Endothelial cell of umbilical vein (primary cell): ENCODE data around the gene SLC46A2. TPM values are rescaled to one million over a fixed set of nuclear protein-coding genes. Genes with fewer than 3 reads are reported as not detected.

Experiments
- BruUV-seq: library from RNA; stranded (reverse); fragments of 400-500 nt; replicated peaks from 2 replicates; lab custom pipeline; 2021; lab: Mats Ljungman, UMichigan
- CTCF ChIA-PET: fragments of 300-600, 350-600 bp; sonication (Branson Sonifier 250); formaldehyde crosslinking; loops from one replicate; lab custom pipeline; 2021; ENCODE audit warnings: antibody characterized with exemption, inconsistent platforms; lab: Charles Lee
- POLR2A ChIA-PET: fragments of 300-600, 350-600 bp; sonication (Branson Sonifier 250); formaldehyde crosslinking; loops from one replicate; lab custom pipeline; 2021; ENCODE audit warnings: antibody characterized with exemption, inconsistent platforms; lab: Charles Lee
- DNase-seq: peaks from one replicate; pipeline ENCODE4 v3.0.0-alpha.2; 2011; ENCODE audit warnings: low read depth, low spot score
- FAIRE-seq: peaks from 2 replicates; lab custom pipeline; 2011; peaks lifted over from hg19 to GRCh38; lab: Jason Lieb, UNC
- H2AFZ ChIP-seq: 2 replicates; pipeline ENCODE4 v1.6.0; 2012; ENCODE audit warnings: low read depth, low read length, control low read depth, inconsistent platforms
- H3K27ac ChIP-seq: 2 replicates; pipeline ENCODE4 v1.5.1; 2011; ENCODE audit warnings: low read depth, mild to moderate bottlenecking, control low read depth, low read length, moderate library complexity; ENCODE audit not compliant: insufficient read depth
- H3K27me3 ChIP-seq, 2 experiments: 2 replicates each; pipeline versions ENCODE4 v1.6.0 to v1.6.1; 2011; ENCODE audit warnings: low read length in 2 of 2, mixed read lengths in 1 of 2; ENCODE audit not compliant: control insufficient read depth in 2 of 2, insufficient read depth in 2 of 2
- H3K36me3 ChIP-seq, 2 experiments: 2 replicates in 1 of 2; 3 replicates in 1 of 2; pipeline ENCODE4 v1.5.1; 2011; ENCODE audit warnings: low read length in 2 of 2, mild to moderate bottlenecking in 1 of 2, moderate library complexity in 1 of 2; ENCODE audit not compliant: control insufficient read depth in 2 of 2, insufficient read depth in 2 of 2; ENCODE audit errors: extremely low read depth in 1 of 2
- H3K4me1 ChIP-seq: 3 replicates; pipeline ENCODE4 v1.5.1; 2011; ENCODE audit warnings: mild to moderate bottlenecking, low read length; ENCODE audit not compliant: control insufficient read depth, insufficient read depth; ENCODE audit errors: extremely low read depth
- H3K4me2 ChIP-seq: 2 replicates; pipeline ENCODE4 v1.6.1; 2011; ENCODE audit warnings: low read length, control low read depth, mixed read lengths; ENCODE audit not compliant: insufficient read depth
- H3K4me3 ChIP-seq, 3 experiments: fragments of 200-600 bp in 1 of 3; sonication (generic), shearing (Covaris generic) in 1 of 3; replicated peaks in 1 of 3; 2 replicates each; pipeline ENCODE4 v1.5.1; 2011 to 2016; ENCODE audit warnings: control low read depth in 3 of 3, low read length in 3 of 3, mild to moderate bottlenecking in 2 of 3, inconsistent platforms in 1 of 3, low read depth in 1 of 3, moderate library complexity in 1 of 3; ENCODE audit not compliant: insufficient read depth in 1 of 3
- H3K79me2 ChIP-seq: 2 replicates; pipeline ENCODE4 v1.6.0; 2012; ENCODE audit warnings: low read length, inconsistent platforms; ENCODE audit not compliant: control insufficient read depth, insufficient read depth
- H3K9ac ChIP-seq: replicated peaks from 2 replicates; pipeline ENCODE3; 2011; ENCODE audit warnings: low read length, control low read depth; ENCODE audit not compliant: insufficient read depth; ENCODE audit errors: extremely low read depth
- H3K9me1 ChIP-seq: replicated peaks from 3 replicates; pipeline ENCODE4 v1.6.0; 2011; ENCODE audit warnings: mild to moderate bottlenecking, low read length; ENCODE audit not compliant: control insufficient read depth, insufficient read depth; ENCODE audit errors: extremely low read depth
- H3K9me3 ChIP-seq: replicated peaks from 2 replicates; pipeline ENCODE4 v1.5.1; 2012; ENCODE audit warnings: low read length, inconsistent platforms; ENCODE audit not compliant: control insufficient read depth, insufficient read depth
- H4K20me1 ChIP-seq: replicated peaks from 2 replicates; pipeline ENCODE3; 2011; ENCODE audit warnings: mild to moderate bottlenecking, low read length; ENCODE audit not compliant: control insufficient read depth, insufficient read depth; ENCODE audit errors: extremely low read depth
- EZH2 ChIP-seq: IDR thresholded peaks from 2 replicates; pipeline ENCODE4 v1.6.1; 2012; ENCODE audit warnings: borderline replicate concordance, low read depth, mild to moderate bottlenecking, moderate library complexity, low read length, inconsistent platforms; ENCODE audit not compliant: severe bottlenecking
- FOS ChIP-seq: IDR thresholded peaks from 2 replicates; pipeline ENCODE4 v1.6.1; 2011; ENCODE audit warnings: mild to moderate bottlenecking, low read length, moderate library complexity, borderline replicate concordance; ENCODE audit not compliant: insufficient read depth
- GATA2 ChIP-seq: IDR thresholded peaks from 2 replicates; pipeline ENCODE4 v1.7.0; 2011; ENCODE audit warnings: low read depth, mild to moderate bottlenecking, moderate library complexity, mixed read lengths, low read length; ENCODE audit not compliant: insufficient read length, insufficient read depth
- JUN ChIP-seq: IDR thresholded peaks from 2 replicates; pipeline ENCODE4 v1.6.1; 2011; ENCODE audit warnings: borderline replicate concordance, low read depth; ENCODE audit not compliant: insufficient read length, insufficient read depth
- MAX ChIP-seq: IDR thresholded peaks from 2 replicates; pipeline ENCODE4 v1.6.1; 2011; ENCODE audit not compliant: insufficient read depth, insufficient read length
- MYC ChIP-seq: IDR thresholded peaks from one replicate; pipeline ENCODE4 v1.6.1; 2011; ENCODE audit warnings: mild to moderate bottlenecking, low read depth, low read length
- POLR2A ChIP-seq: IDR thresholded peaks from 2 replicates; pipeline ENCODE4 v1.6.1; 2012; ENCODE audit warnings: low read depth, mild to moderate bottlenecking, control low read depth, low read length
- POLR2AphosphoS5 ChIP-seq: IDR thresholded peaks from 2 replicates; pipeline ENCODE4 v1.6.1; 2012; ENCODE audit warnings: low read depth, mild to moderate bottlenecking, control low read depth, low read length, moderate library complexity; ENCODE audit not compliant: insufficient read depth
- dilution Hi-C: fragments of 300-500 bp; cut with MboI; formaldehyde crosslinking; loops from one replicate; pipeline ENCODE4 v1.15.0; 2019; ENCODE audit warnings: low sequenced_read_pairs; ENCODE audit not compliant: extremely low pct_ligation_motif_present
- intact Hi-C: fragments of 100-400 bp; cut with micrococcal nuclease; formaldehyde crosslinking; loops from one replicate; pipeline ENCODE4 v1.10.0; 2022
- polyA plus RNA-seq, 4 experiments: library from polyadenylated mRNA; depleted of rRNA in 3 of 4; stranded (reverse) in 3 of 4; unstranded in 1 of 4; fragments of >200 nt; gene quantifications; 2 replicates each; pipeline versions ENCODE4 v1.2.1 to v1.2.3, GENCODE V29; 2011 to 2012; ENCODE audit warnings: missing spikeins in 1 of 4
- total RNA-seq: library from RNA; stranded (reverse); gene quantifications from 2 replicates; pipeline ENCODE4 v1.2.3, GENCODE V29; 2021
- TF ChIP-seq, protein P1 (sequence below), 2 donors: IDR thresholded peaks; 1 replicate in 1 of 2; 2 replicates in 1 of 2; pipeline ENCODE4 v1.5.1; 2011; ENCODE audit warnings: low read length in 2 of 2, mild to moderate bottlenecking in 2 of 2, moderate library complexity in 2 of 2, control low read depth in 1 of 2, inconsistent platforms in 1 of 2, low read depth in 1 of 2; ENCODE audit not compliant: insufficient read depth in 1 of 2; ENCODE audit errors: extremely low read depth in 1 of 2

SLC46A2 gene
- total and polyA plus RNA-seq, 2 donors (not counting 3 experiments of a cell fraction or from before 2014, with no cell fraction given) = not detected

- FAIRE-seq = no peak
- BruUV-seq = no TSS peak
- no peaks in the 10 kb centered on the region for H3K9me3 ChIP-seq
- intact Hi-C loops = no loop called here
- no peaks in the 10 kb centered on the region for H3K36me3 ChIP-seq
- H3K4me1 ChIP-seq = no peaks in the 10 kb centered on the region
- H3K9ac ChIP-seq = no peak overlapping the region
- TF ChIP-seq MAX (no peak), EZH2 (no peak), JUN (no peak), GATA2 (no peak), POLR2A (no peak), POLR2AphosphoS5 (no peak), FOS (no peak), MYC (no peak)
- TF ChIP-seq, protein P1, sequence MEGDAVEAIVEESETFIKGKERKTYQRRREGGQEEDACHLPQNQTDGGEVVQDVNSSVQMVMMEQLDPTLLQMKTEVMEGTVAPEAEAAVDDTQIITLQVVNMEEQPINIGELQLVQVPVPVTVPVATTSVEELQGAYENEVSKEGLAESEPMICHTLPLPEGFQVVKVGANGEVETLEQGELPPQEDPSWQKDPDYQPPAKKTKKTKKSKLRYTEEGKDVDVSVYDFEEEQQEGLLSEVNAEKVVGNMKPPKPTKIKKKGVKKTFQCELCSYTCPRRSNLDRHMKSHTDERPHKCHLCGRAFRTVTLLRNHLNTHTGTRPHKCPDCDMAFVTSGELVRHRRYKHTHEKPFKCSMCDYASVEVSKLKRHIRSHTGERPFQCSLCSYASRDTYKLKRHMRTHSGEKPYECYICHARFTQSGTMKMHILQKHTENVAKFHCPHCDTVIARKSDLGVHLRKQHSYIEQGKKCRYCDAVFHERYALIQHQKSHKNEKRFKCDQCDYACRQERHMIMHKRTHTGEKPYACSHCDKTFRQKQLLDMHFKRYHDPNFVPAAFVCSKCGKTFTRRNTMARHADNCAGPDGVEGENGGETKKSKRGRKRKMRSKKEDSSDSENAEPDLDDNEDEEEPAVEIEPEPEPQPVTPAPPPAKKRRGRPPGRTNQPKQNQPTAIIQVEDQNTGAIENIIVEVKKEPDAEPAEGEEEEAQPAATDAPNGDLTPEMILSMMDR (IDR thresholded peaks at IDR 0.05; ENCODE audit: extremely low read depth in 1 of 2, insufficient read depth in 1 of 2, low read depth in 1 of 2, low read length in 2 of 2) = no peak
- no peaks in the 10 kb centered on the region for H3K79me2 ChIP-seq
- ChIA-PET CTCF (interaction anchor here (0.6 to 2.0 kb wide), 6 partner anchors 10 to 65 kb away, joined by 3 to 15 read pairs (median 6); no protein-coding TSS in a partner anchor), POLR2A (no interaction called here)
- no peak for DNase-seq
- H3K4me3 ChIP-seq = no peak overlapping the region
- H3K9me1 ChIP-seq = no peaks in the 10 kb centered on the region
- dilution Hi-C loops = no loop called here
- no peaks in the 10 kb centered on the region for H4K20me1 ChIP-seq
- no peak overlapping the region for H3K27ac ChIP-seq
- H2AFZ ChIP-seq = no peak overlapping the region
- no peak overlapping the region for H3K4me2 ChIP-seq
- peaks cover 2 to 6% of the 10 kb centered on the region in 2 experiments for H3K27me3 ChIP-seq
Observed at GRCh38 chr9:112884721-112885120, 6.0 kb downstream of the SLC46A2 start.
